HepG2 (cell line): ENCODE measurements around the gene PSMB8. TPM values are rescaled to one million over a fixed set of nuclear protein-coding genes. Genes with fewer than 3 reads are reported as not detected.
"Not testable (repeated sequence)": the region's sequence is repeated elsewhere in the genome, so short reads cannot be mapped to it uniquely, and the experiment has no call there.

Experiments
- ATAC-seq: fragments of 200-7000 bp; cut with Tn5 transposase; 3 replicates; pipeline ENCODE4 v1.9.1; 2020; ENCODE audit warnings: mild to moderate bottlenecking, moderate library complexity
- BruUV-seq: library from RNA; stranded (reverse); fragments of 400-500 nt; replicated peaks from 2 replicates; lab custom pipeline; 2021; lab: Mats Ljungman, UMichigan
- CTCF ChIA-PET: fragments of 300-600 bp; formaldehyde crosslinking; extraction: SDS; loops from one replicate; lab custom pipeline; 2021; ENCODE audit warnings: low total read pairs, inconsistent platforms, low intra/inter-chr PET ratio; lab: Yijun Ruan, JAX
- POLR2A ChIA-PET: fragments of 350-600 bp; sonication (Branson Sonifier 250); formaldehyde crosslinking; loops from one replicate; lab custom pipeline; 2020; ENCODE audit warnings: antibody characterized with exemption, inconsistent platforms; lab: Yijun Ruan, JAX
- DNase-seq: peaks from one replicate; pipeline ENCODE4 v3.0.0-alpha.2; 2015; ENCODE audit warnings: low spot score
- FAIRE-seq: peaks from 3 replicates; lab custom pipeline; 2011; peaks lifted over from hg19 to GRCh38; lab: Jason Lieb, UNC
- H2AFZ ChIP-seq: one replicate; pipeline ENCODE4 v1.6.1; 2011; ENCODE audit warnings: low read length, inconsistent platforms
- H3K27ac ChIP-seq: fragments of 300-600 bp; 3 replicates; pipeline ENCODE4 v1.8.0; 2011; ENCODE audit warnings: mixed run types, mild to moderate bottlenecking, mixed read lengths, low read length, inconsistent platforms; ENCODE audit not compliant: insufficient read depth; ENCODE audit errors: extremely low read length
- H3K27me3 ChIP-seq, 2 experiments: fragments of 200-600 bp in 1 of 2; 2 replicates in 1 of 2; 3 replicates in 1 of 2; pipeline versions ENCODE4 v1.6.0 to v1.8.0; 2011; ENCODE audit warnings: low read length in 2 of 2, mild to moderate bottlenecking in 2 of 2, moderate library complexity in 2 of 2, inconsistent platforms in 1 of 2; ENCODE audit not compliant: insufficient read depth in 2 of 2, control insufficient read depth in 1 of 2
- H3K36me3 ChIP-seq, 2 experiments: fragments of 200-600 bp in 1 of 2; replicated peaks in 1 of 2; 2 replicates in 1 of 2; 3 replicates in 1 of 2; pipeline versions ENCODE4 v1.5.1 to v1.8.0; 2011; ENCODE audit warnings: low read length in 2 of 2, inconsistent platforms in 1 of 2; ENCODE audit not compliant: insufficient read depth in 2 of 2, control insufficient read depth in 1 of 2
- H3K4me1 ChIP-seq: 2 replicates; pipeline ENCODE4 v1.5.1; 2012; ENCODE audit warnings: low read length, inconsistent platforms; ENCODE audit not compliant: insufficient read depth
- H3K4me2 ChIP-seq: 2 replicates; pipeline ENCODE4 v1.6.0; 2011; ENCODE audit warnings: low read depth, low read length, inconsistent platforms
- H3K4me3 ChIP-seq, 3 experiments: fragments of 200-600 bp in 1 of 3; sonication (generic), shearing (Covaris generic) in 1 of 3; replicated peaks in 1 of 3; 2 replicates each; pipeline ENCODE4 v1.5.1; 2011 to 2016; ENCODE audit warnings: low read length in 3 of 3, inconsistent platforms in 2 of 3, low read depth in 2 of 3, mild to moderate bottlenecking in 2 of 3, control low read depth in 1 of 3, mixed read lengths in 1 of 3; ENCODE audit not compliant: insufficient read depth in 1 of 3
- H3K79me2 ChIP-seq: one replicate; pipeline ENCODE4 v1.6.1; 2011; ENCODE audit warnings: low read length, inconsistent platforms; ENCODE audit not compliant: insufficient read depth
- H3K9ac ChIP-seq: 2 replicates; pipeline ENCODE4 v1.6.0; 2011; ENCODE audit warnings: mild to moderate bottlenecking, low read depth, low read length, inconsistent platforms; ENCODE audit not compliant: insufficient read depth
- H3K9me3 ChIP-seq: 2 replicates; pipeline ENCODE4 v1.5.1; 2012; ENCODE audit warnings: mild to moderate bottlenecking, low read length
- H4K20me1 ChIP-seq: 2 replicates; pipeline ENCODE4 v1.6.0; 2011; ENCODE audit warnings: inconsistent platforms, mild to moderate bottlenecking, low read length, moderate library complexity; ENCODE audit not compliant: insufficient read depth
- NRL ChIP-seq: sonication (generic); formaldehyde crosslinking; IDR thresholded peaks from 2 replicates; pipeline ENCODE4 v1.5.0; 2020; ENCODE audit warnings: missing genetic modification reagents, mild to moderate bottlenecking, moderate library complexity, borderline replicate concordance
- WGBS: methylation state at CpG from one replicate; pipeline ENCODE4 v1.1.6; 2017; ENCODE audit warnings: low lambda C conversion rate; 5-methylcytosine and 5-hydroxymethylcytosine counted together
- in situ Hi-C: cut with HindIII; loops from 2 replicates; pipeline ENCODE4 v1.10.0; 2017; ENCODE audit warnings: low pct_unique_long_range_greater_than_20kb; ENCODE audit not compliant: extremely low pct_ligation_motif_present
- intact Hi-C: fragments of 100-400 bp; cut with micrococcal nuclease; formaldehyde crosslinking; loops from one replicate; pipeline ENCODE4 v1.10.0; 2022; ENCODE audit not compliant: unreplicated experiment
- polyA plus RNA-seq, 8 experiments: library from polyadenylated mRNA; depleted of rRNA in 3 of 8; stranded (reverse) in 7 of 8; unstranded in 1 of 8; fragments of >200 nt; fragmentation: Illumina TruSeq in 4 of 8; extraction: Trizol in 4 of 8; gene quantifications; 2 replicates each; pipeline versions ENCODE4 v1.2.1 to v1.2.3, GENCODE V29; 2011 to 2016; ENCODE audit warnings: low read depth in 4 of 8, missing spikeins in 1 of 8, mixed read lengths in 1 of 8; ENCODE audit not compliant: insufficient read depth in 1 of 8
- total RNA-seq, 5 experiments: library from RNA; depleted of rRNA; stranded (reverse); fragments of >200 nt; fragmentation: Illumina TruSeq; extraction: Trizol; gene quantifications; 2 replicates each; pipeline ENCODE4 v1.2.3, GENCODE V29; 2016; ENCODE audit warnings: low read depth in 1 of 5
- TF ChIP-seq, protein P1 (sequence below): sonication (generic); formaldehyde crosslinking; IDR thresholded peaks from 2 replicates; pipeline ENCODE4 v1.5.0; 2020; ENCODE audit warnings: mild to moderate bottlenecking, missing genetic modification reagents, moderate library complexity

The PSMB8 gene
- total and polyA plus RNA-seq, 2 of the 13 experiments (the other 11 are each of a cell fraction or from before 2014, with no cell fraction given), result 30.7 to 64.7 TPM

DNA sequence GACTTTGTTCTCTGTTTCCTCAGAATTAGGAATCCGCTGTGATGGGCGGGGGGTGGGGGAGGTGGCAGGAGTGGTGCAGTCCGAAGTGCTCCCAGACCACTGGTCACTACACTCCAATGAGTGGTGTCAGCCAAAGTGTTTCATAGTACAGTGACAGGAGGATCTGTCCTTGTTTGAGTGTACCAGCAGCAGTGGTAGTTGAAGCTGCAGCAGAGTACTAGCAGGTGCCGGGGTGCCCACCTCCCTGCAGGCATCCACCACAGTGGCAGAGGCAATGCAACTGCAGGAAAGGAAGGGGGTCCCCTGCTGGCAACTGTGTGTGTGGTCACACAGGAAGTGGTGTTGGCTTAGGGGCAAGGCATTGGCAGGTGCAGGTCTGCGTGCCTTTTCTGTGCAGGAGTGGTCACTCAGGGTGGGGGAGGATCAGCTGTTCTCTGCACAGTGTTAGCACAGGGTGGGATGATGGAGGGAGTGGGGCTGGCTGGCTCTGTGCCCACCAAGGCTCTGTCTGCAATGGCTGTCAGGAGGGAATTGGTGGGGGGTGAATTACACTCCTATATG lies 36.7 kb downstream of the PSMB8 start:
- DNase-seq (no peak), ATAC-seq (peak; percentile 53), FAIRE-seq (no peak)
- Histone ChIP-seq H3K9ac (no peak overlapping the region), H3K27ac (no peak overlapping the region), H3K4me1 (no peaks in the 10 kb centered on the region), H3K36me3 (no peaks in the 10 kb centered on the region), H3K79me2 (no peaks in the 10 kb centered on the region), H3K9me3 (no peaks in the 10 kb centered on the region), H4K20me1 (no peaks in the 10 kb centered on the region), H2AFZ (no peak overlapping the region), H3K4me2 (no peak overlapping the region), H3K27me3 (peaks cover 1 to 4% of the 10 kb centered on the region in 2 experiments; a peak in 1 of 5 replicates), H3K4me3 (no peak overlapping the region)
- in situ Hi-C loops (no loop called here), intact Hi-C loops (no loop called here)
- TF ChIP-seq NRL (CRISPR knock-in tag), result no peak
- TF ChIP-seq, protein P1, sequence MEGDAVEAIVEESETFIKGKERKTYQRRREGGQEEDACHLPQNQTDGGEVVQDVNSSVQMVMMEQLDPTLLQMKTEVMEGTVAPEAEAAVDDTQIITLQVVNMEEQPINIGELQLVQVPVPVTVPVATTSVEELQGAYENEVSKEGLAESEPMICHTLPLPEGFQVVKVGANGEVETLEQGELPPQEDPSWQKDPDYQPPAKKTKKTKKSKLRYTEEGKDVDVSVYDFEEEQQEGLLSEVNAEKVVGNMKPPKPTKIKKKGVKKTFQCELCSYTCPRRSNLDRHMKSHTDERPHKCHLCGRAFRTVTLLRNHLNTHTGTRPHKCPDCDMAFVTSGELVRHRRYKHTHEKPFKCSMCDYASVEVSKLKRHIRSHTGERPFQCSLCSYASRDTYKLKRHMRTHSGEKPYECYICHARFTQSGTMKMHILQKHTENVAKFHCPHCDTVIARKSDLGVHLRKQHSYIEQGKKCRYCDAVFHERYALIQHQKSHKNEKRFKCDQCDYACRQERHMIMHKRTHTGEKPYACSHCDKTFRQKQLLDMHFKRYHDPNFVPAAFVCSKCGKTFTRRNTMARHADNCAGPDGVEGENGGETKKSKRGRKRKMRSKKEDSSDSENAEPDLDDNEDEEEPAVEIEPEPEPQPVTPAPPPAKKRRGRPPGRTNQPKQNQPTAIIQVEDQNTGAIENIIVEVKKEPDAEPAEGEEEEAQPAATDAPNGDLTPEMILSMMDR, result peak; percentile 18; the same call in 1 of the 2 replicates
- CTCF ChIA-PET, result no interaction called here
- BruUV-seq, result no TSS peak
- WGBS, result 26% methylated on average over 5 of the region's 5 CpGs
- POLR2A ChIA-PET, result no interaction called here

DNA sequence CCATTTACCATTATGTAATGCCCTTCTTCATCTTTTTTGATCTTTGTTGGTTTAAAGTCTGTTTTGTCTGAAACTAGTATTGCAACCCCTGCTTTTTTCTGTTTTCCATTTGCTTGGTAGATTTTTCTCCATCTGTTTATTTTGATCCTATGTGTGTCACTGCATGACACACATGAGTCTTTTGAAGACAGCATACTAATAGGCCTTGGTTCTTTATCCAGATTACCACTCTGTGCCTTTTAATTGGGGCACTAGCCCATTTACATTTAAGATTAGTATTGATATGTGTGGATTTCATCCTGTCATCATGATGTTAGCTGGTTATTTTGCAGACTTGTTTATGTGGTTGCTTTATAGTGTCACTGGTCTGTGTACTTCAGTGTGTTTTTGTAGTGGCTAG lies 38.4 kb downstream of the PSMB8 start:
- CTCF ChIA-PET, H3K27ac ChIP-seq, H3K9me3 ChIP-seq, H2AFZ ChIP-seq, BruUV-seq, H4K20me1 ChIP-seq, H3K4me3 ChIP-seq, H3K27me3 ChIP-seq, POLR2A ChIA-PET, FAIRE-seq, H3K4me2 ChIP-seq, in situ Hi-C loops, H3K79me2 ChIP-seq, DNase-seq, ATAC-seq, H3K4me1 ChIP-seq, intact Hi-C loops, H3K36me3 ChIP-seq, H3K9ac ChIP-seq: not testable (repeated sequence)
